Endothelial cell of umbilical vein (primary cell): ENCODE measurements around the gene TRNP1.

Experiments
- JUN ChIP-seq: IDR thresholded peaks from 2 replicates; pipeline ENCODE4 v1.6.1; 2011; ENCODE audit warnings: borderline replicate concordance, low read depth; ENCODE audit not compliant: insufficient read length, insufficient read depth
- POLR2AphosphoS5 ChIP-seq: IDR thresholded peaks from 2 replicates; pipeline ENCODE4 v1.6.1; 2012; ENCODE audit warnings: low read depth, mild to moderate bottlenecking, control low read depth, low read length, moderate library complexity; ENCODE audit not compliant: insufficient read depth
- TF ChIP-seq, protein P1 (sequence below): IDR thresholded peaks from 2 replicates; pipeline ENCODE4 v1.6.1; 2011; ENCODE audit not compliant: insufficient read depth, insufficient read length

DNA sequence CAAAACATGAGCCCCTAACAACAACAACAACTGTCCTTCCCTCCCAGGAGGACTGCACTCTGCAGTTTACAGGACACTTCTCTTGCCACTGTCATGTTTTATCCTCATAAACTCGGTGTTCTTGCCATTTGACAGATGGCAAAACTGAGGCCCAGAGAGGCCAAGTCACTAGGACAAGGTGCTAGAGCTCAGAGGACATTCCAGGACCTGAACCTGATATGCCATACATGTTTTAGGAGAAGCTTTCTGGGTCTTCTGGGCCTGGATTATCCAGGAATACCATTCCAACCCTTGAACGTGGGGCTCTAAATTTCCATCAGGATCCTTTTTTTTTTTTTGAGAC, 38.6 kb downstream of the TRNP1 start:
- TF ChIP-seq, protein P1, sequence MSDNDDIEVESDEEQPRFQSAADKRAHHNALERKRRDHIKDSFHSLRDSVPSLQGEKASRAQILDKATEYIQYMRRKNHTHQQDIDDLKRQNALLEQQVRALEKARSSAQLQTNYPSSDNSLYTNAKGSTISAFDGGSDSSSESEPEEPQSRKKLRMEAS, result no peak
- TF ChIP-seq JUN (no peak), POLR2AphosphoS5 (no peak)
